NCI-H1048 (cell line): Measurements from ENCODE around the gene COL5A2.

Experiments
- DNase-seq: peaks from one replicate; lab custom pipeline; 2025; lab: John Stamatoyannopoulos, UW

Gene COL5A2

GRCh38 chr2:188997263-188997662, 182.3 kb downstream of the COL5A2 start:
- DNase-seq: no peak

- no peak for DNase-seq
Measured at GRCh38 chr2:188993247-188993646, 186.3 kb downstream of the COL5A2 start.

GRCh38 chr2:188986839-188987238, 192.7 kb downstream of the COL5A2 start:
- no peak for DNase-seq

GRCh38 chr2:188984680-188985079, 194.9 kb downstream of the COL5A2 start:
- no peak for DNase-seq

GRCh38 chr2:188984065-188984491, 195.5 kb downstream of the COL5A2 start:
- no peak for DNase-seq

GRCh38 chr2:188983427-188984064, 196.0 kb downstream of the COL5A2 start:
- no peak for DNase-seq
